HG03565 (cell line): ENCODE data around the gene SLC9A8.
"Not testable (repeated sequence)": the region's sequence is repeated elsewhere in the genome, so short reads cannot be mapped to it uniquely, and the experiment has no call there.

Experiments used
- ATAC-seq: cut with Tn5 transposase; IDR thresholded peaks from one replicate; pipeline ENCODE4 v1.9.1; 2021; ENCODE audit warnings: mild to moderate bottlenecking, moderate library complexity; ENCODE audit not compliant: unreplicated experiment

The SLC9A8 gene

GRCh38 chr20:49812507-49813304, at the start of gene SLC9A8:
Gene SLC9A8 (plus strand): TSS chr20:49812828. CDS start chr20:49812923, 95 bp downstream.
- peak; percentile 72 for ATAC-seq

GRCh38 chr20:49762940-49763766, 49.5 kb upstream of the SLC9A8 start:
- ATAC-seq, result no peak

- ATAC-seq, result no peak
These were observed 47.3 kb upstream of the SLC9A8 start for GRCh38 chr20:49765413-49765736.

GRCh38 chr20:49765846-49766541, 46.6 kb upstream of the SLC9A8 start:
- ATAC-seq, result no peak

GRCh38 chr20:49766979-49767521, 45.6 kb upstream of the SLC9A8 start:
- no peak for ATAC-seq

GRCh38 chr20:49768204-49769047, 44.2 kb upstream of the SLC9A8 start:
- ATAC-seq, result no peak

- no peak for ATAC-seq
These were observed 43.5 kb upstream of the SLC9A8 start for GRCh38 chr20:49769048-49769581.

GRCh38 chr20:49770634-49771033, 42.0 kb upstream of the SLC9A8 start:
- no peak for ATAC-seq

GRCh38 chr20:49774213-49774612, 38.4 kb upstream of the SLC9A8 start:
- ATAC-seq, result not testable (repeated sequence)

GRCh38 chr20:49775229-49775693, 37.4 kb upstream of the SLC9A8 start:
- ATAC-seq, result no peak

GRCh38 chr20:49779972-49780371, 32.7 kb upstream of the SLC9A8 start:
- no peak for ATAC-seq

GRCh38 chr20:49781676-49782075, 31.0 kb upstream of the SLC9A8 start:
- no peak for ATAC-seq

GRCh38 chr20:49782439-49782838, 30.2 kb upstream of the SLC9A8 start:
- not testable (repeated sequence) for ATAC-seq

- ATAC-seq, result not testable (repeated sequence)
These were observed 29.3 kb upstream of the SLC9A8 start for GRCh38 chr20:49783021-49783995.

GRCh38 chr20:49784291-49784690, 28.3 kb upstream of the SLC9A8 start:
- no peak for ATAC-seq

- no peak for ATAC-seq
These were observed 27.3 kb upstream of the SLC9A8 start for GRCh38 chr20:49785149-49785851.

GRCh38 chr20:49785852-49786175, 26.8 kb upstream of the SLC9A8 start:
- peak; percentile 74 for ATAC-seq

GRCh38 chr20:49786196-49786595, 26.4 kb upstream of the SLC9A8 start:
- no peak for ATAC-seq
